Duodenal mucosa (tissue), 2 donors: ENCODE data around the gene PRR23A.
A peak's percentile ranks its signal among the peaks of the same experiment; 100 is the strongest.
"Not testable (repeated sequence)": the region's sequence is repeated elsewhere in the genome, so short reads cannot be mapped to it uniquely, and the experiment has no call there.

Experiments used
- H3K27ac ChIP-seq: one replicate; pipeline ENCODE4 v1.7.0; 2013; ENCODE audit warnings: low read depth, low read length
- H3K27me3 ChIP-seq, 2 donors: one replicate each; pipeline ENCODE4 v1.7.0; 2013; ENCODE audit warnings: low read length in 2 of 2, control low read depth in 1 of 2; ENCODE audit not compliant: insufficient read depth in 2 of 2, control insufficient read depth in 1 of 2
- H3K36me3 ChIP-seq, 2 donors: one replicate each; pipeline ENCODE4 v1.7.0; 2013; ENCODE audit warnings: low read length in 2 of 2, control low read depth in 1 of 2; ENCODE audit not compliant: insufficient read depth in 2 of 2, control insufficient read depth in 1 of 2
- H3K4me1 ChIP-seq, 2 donors: one replicate each; pipeline ENCODE4 v1.7.0; 2013; ENCODE audit warnings: low read length in 2 of 2, control low read depth in 1 of 2; ENCODE audit not compliant: insufficient read depth in 2 of 2, control insufficient read depth in 1 of 2
- H3K4me3 ChIP-seq, 2 donors: one replicate each; pipeline ENCODE4 v1.7.0; 2013; ENCODE audit warnings: low read length in 2 of 2, low read depth in 1 of 2
- H3K9ac ChIP-seq, 2 donors: one replicate each; pipeline ENCODE4 v1.7.0; 2013; ENCODE audit warnings: low read length in 2 of 2, low read depth in 1 of 2
- H3K9me3 ChIP-seq, 2 donors: one replicate each; pipeline ENCODE4 v1.7.0; 2013; ENCODE audit warnings: low read length in 2 of 2, control low read depth in 1 of 2; ENCODE audit not compliant: control insufficient read depth in 1 of 2

The PRR23A gene

GRCh38 chr3:139006051-139006716 is at the start of gene PRR23A:
PRR23A (minus strand) TSS chr3:139006268; CDS start chr3:139006268, 0 bp downstream.
- Histone ChIP-seq H3K4me1 (no peaks in the 10 kb centered on the region), H3K9ac (no peak within 1 kb of the TSS), H3K36me3 (no peaks in the 10 kb centered on the region), H3K27ac (no peak within 1 kb of the TSS), H3K27me3 (no peaks in the 10 kb centered on the region), H3K9me3 (no peaks in the 10 kb centered on the region), H3K4me3 (no peak within 1 kb of the TSS)

- H3K4me1 ChIP-seq = peaks cover 0 to 3% of the 10 kb centered on the region in 2 donors
- H3K27ac ChIP-seq = no peak overlapping the region
- no peaks in the 10 kb centered on the region for H3K36me3 ChIP-seq
- no peak overlapping the region for H3K4me3 ChIP-seq
- no peaks in the 10 kb centered on the region for H3K27me3 ChIP-seq
- H3K9ac ChIP-seq = no peak overlapping the region
- peaks cover 8% of the 10 kb centered on the region in 2 donors for H3K9me3 ChIP-seq
Observed at GRCh38 chr3:139052802-139053600, 46.9 kb upstream of the PRR23A start.

- Histone ChIP-seq H3K9ac (no peak within 1 kb of the TSS), H3K4me3 (no peak within 1 kb of the TSS), H3K27me3 (no peaks in the 10 kb centered on the region), H3K36me3 (no peaks in the 10 kb centered on the region), H3K27ac (no peak within 1 kb of the TSS), H3K4me1 (no peaks in the 10 kb centered on the region), H3K9me3 (peaks cover 0 to 5% of the 10 kb centered on the region in 2 donors)
Observed at GRCh38 chr3:139044366-139045210, 38.5 kb upstream of the PRR23A start, which contains the start of gene PRR23C. PRR23C (minus strand) TSS chr3:139044892; CDS start chr3:139044620, 272 bp downstream.

DNA sequence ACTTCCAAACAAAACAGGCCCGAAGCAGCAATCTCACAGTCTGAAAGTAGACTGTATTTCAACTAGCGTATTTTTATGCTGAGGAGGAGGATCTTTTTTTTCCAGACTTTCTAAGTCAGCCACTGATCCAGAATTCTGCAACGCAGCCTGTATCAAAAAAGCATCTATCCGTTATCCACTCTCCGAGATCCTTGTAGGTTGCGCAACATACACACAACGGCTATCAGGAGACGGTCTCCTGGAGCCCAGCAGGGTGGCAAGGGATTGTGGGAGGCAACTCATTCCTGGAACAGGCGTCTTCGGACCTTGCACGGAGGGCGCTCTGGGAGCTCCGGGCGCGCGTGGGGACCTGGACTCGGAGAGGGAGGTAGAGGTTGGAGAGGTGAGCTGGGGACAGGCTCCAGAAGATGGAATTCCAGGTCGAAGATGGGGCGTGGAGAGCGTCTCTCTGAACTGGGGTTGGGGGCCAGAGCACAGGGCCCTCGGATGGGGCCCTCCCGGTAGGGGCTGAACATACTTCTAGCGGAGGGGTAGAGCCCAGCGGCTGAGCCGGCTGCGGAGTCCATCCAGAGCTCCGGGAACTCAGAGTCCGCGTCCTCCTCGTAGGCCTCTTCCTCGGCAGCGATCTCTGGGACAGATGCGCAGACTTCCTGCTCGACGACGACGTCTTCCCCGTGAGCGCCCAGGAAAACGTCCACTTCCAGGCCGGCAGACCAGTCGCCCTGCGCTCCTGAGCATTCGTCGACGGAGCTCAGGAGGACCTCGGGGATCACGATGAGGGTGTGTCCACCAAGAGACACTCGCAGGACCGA is 37.7 kb upstream of the PRR23A start:
- Histone ChIP-seq H3K36me3 (no peaks in the 10 kb centered on the region), H3K4me3 (no peak overlapping the region), H3K9ac (no peak overlapping the region), H3K27ac (no peak overlapping the region), H3K4me1 (no peaks in the 10 kb centered on the region), H3K27me3 (no peaks in the 10 kb centered on the region), H3K9me3 (peaks cover 0 to 5% of the 10 kb centered on the region in 2 donors)

GRCh38 chr3:139037478-139037877 is 31.4 kb upstream of the PRR23A start:
- Histone ChIP-seq H3K9ac (no peak overlapping the region), H3K9me3 (no peaks in the 10 kb centered on the region), H3K27ac (no peak overlapping the region), H3K4me3 (no peak overlapping the region), H3K27me3 (no peaks in the 10 kb centered on the region), H3K36me3 (no peaks in the 10 kb centered on the region), H3K4me1 (no peaks in the 10 kb centered on the region)

DNA sequence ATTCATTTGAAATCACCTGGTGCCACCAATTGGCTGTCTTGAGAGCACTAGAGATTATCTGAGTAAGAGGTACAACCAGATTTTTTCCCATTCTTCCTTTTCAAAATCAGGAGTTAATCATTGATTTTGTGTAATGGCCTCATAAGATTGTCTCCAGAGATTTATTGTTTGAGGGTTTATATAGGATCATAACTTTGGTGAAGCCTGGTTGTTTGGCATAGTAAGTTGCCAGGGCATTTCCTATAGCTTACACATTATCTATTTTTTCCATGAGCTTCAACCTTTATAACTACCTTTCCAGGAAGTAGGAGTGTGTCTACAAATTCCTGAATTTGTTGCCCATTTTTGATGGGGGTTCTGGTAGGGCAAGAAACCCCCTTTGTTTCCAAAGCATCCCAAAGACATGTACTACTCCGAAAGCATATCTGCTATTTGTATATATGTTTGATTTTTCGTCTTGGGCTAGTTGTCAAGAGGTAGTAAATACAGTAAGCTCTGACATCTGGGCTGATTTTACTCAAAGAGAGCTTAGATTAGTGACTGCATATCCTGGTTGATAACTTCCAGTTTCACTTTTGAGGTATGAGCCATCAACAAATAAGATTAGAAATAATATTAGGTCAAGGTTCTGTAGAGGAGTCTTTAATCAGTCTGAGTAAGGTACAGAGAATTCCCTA is 26.4 kb upstream of the PRR23A start:
- Histone ChIP-seq H3K27ac (peak overlapping the region; percentile 8), H3K9me3 (no peaks in the 10 kb centered on the region), H3K4me1 (no peaks in the 10 kb centered on the region), H3K4me3 (peak overlapping the region in 1 of 2 donors; percentile 21), H3K36me3 (no peaks in the 10 kb centered on the region), H3K9ac (no peak overlapping the region), H3K27me3 (no peaks in the 10 kb centered on the region)

DNA sequence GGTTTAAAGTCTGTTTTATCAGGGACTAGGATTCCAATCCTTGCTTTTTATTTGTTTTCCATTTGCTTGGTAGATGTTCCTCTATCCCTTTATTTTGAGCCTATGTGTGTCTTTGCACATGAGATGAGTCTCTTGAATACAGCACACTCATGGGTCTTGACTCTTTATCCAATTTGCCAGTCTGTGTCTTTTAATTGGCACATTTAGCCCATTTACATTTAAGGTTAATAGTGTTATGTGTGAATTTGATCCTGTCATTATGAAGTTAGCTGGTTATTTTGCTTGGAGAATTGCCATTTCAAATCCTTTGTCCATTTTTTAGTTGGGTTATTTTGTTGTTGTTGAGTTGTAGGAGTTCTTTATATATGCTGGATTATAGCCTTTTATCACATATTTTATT is 24.5 kb upstream of the PRR23A start:
- H3K4me1 ChIP-seq, H3K4me3 ChIP-seq, H3K27me3 ChIP-seq, H3K36me3 ChIP-seq, H3K27ac ChIP-seq, H3K9me3 ChIP-seq, H3K9ac ChIP-seq: not testable (repeated sequence)

DNA sequence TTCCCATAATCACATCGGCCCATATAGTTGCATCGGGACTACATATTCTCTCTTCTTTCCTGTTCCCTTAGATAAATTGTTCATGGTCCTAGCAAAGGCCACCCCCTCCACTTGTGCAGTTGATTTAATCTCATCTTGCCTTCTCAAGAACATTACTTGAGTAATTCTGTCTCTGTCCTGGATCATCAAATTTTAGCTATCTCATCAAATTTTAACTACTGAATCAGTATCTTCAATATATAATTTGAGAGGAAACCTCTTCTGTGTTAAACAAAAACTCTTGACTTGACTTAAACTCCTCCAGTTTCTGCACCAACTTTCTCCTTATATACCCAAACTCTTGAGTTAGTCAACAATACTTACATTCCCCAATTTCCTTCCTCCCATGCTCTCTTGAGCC is 18.9 kb upstream of the PRR23A start:
- Histone ChIP-seq H3K36me3 (no peaks in the 10 kb centered on the region), H3K9me3 (peaks cover 0 to 3% of the 10 kb centered on the region in 2 donors), H3K27ac (no peak overlapping the region), H3K4me1 (no peaks in the 10 kb centered on the region), H3K4me3 (no peak overlapping the region), H3K9ac (no peak overlapping the region), H3K27me3 (peaks cover 0 to 4% of the 10 kb centered on the region in 2 donors)

- no peak within 1 kb of the TSS for H3K9ac ChIP-seq
- H3K36me3 ChIP-seq = no peaks in the 10 kb centered on the region
- no peak within 1 kb of the TSS for H3K27ac ChIP-seq
- H3K9me3 ChIP-seq = peaks cover 0 to 3% of the 10 kb centered on the region in 2 donors
- H3K4me3 ChIP-seq = no peak within 1 kb of the TSS
- no peaks in the 10 kb centered on the region for H3K4me1 ChIP-seq
- H3K27me3 ChIP-seq = peaks cover 0 to 4% of the 10 kb centered on the region in 2 donors
Observed at GRCh38 chr3:139020868-139021234, 14.8 kb upstream of the PRR23A start, which contains the start of gene PRR23B. PRR23B (minus strand) TSS chr3:139020926; CDS start chr3:139020661, 265 bp downstream.
